ENCODE results near the gene HNRNPDL. TPM values are rescaled to one million over a fixed set of nuclear protein-coding genes. Genes with fewer than 3 reads are reported as not detected.
"Not testable (repeated sequence)": the region's sequence is repeated elsewhere in the genome, so short reads cannot be mapped to it uniquely, and the experiment has no call there.

The HNRNPDL gene
- total and polyA plus RNA-seq, 2 donors (not counting 1 experiment from before 2014, with no cell fraction given) = 296 to 370 TPM

GRCh38 chr4:82477469-82477868, 47.2 kb upstream of the HNRNPDL start:
- DNase-seq, H3K4me3 Mint-ChIP-seq, CTCF ChIA-PET: not testable (repeated sequence)

DNA sequence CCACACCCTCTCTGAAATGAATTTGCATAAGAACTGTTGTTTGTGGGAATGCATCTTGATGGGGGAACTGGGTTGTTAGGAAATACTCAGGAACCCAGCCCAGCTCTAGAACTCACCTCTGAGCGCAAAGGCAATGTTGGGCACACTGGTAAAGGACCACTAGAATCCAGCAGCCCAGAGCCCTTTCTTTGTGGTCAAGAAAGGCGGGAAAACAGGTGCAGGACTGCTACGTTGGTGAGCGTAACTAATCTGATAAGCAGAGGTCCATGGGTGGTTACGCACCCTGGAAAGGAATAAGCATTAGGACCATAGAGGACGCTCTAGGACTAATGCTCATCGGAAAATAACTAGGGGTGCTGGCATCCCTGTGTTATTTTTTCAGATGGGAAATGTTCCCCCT, 45.7 kb upstream of the HNRNPDL start:
- H3K4me1 ChIP-seq (ENCODE audit: control insufficient read depth in 2 of 2, insufficient read depth in 2 of 2, low read length in 2 of 2); H3K4me3 ChIP-seq (ENCODE audit: control extremely low read depth in 1 of 5, extremely low read depth in 1 of 5, insufficient read depth in 1 of 5, low read depth in 2 of 5, low read length in 4 of 5); DNase-seq; H3K36me3 ChIP-seq (replicated peaks in 1 of 2; ENCODE audit: control extremely low read depth in 1 of 2, control insufficient read depth in 1 of 2, extremely low read depth in 1 of 2, insufficient read depth in 2 of 2, low read length in 1 of 2); H3K27me3 Mint-ChIP-seq; H3K4me3 Mint-ChIP-seq; CTCF ChIA-PET; H3K79me2 ChIP-seq (ENCODE audit: control insufficient read depth, insufficient read depth, low read length); H3K27me3 ChIP-seq (replicated peaks in 1 of 4; ENCODE audit: control extremely low read depth in 1 of 4, control insufficient read depth in 3 of 4, insufficient read depth in 4 of 4, low read length in 3 of 4); intact Hi-C loops (cut with micrococcal nuclease); H3K9me3 ChIP-seq (ENCODE audit: control extremely low read depth in 1 of 3, control insufficient read depth in 2 of 3, insufficient read depth in 1 of 3, low read length in 2 of 3); H3K9ac ChIP-seq (ENCODE audit: low read length); H3K27ac Mint-ChIP-seq; H3K27ac ChIP-seq (ENCODE audit: low read length in 2 of 2); H3K4me2 ChIP-seq (replicated peaks; ENCODE audit: low read depth, low read length, poor library complexity, severe bottlenecking); H3K9me3 Mint-ChIP-seq (ENCODE audit: insufficient read depth); ATAC-seq (ENCODE audit: low read depth); H3K4me1 Mint-ChIP-seq; H4K20me1 ChIP-seq (ENCODE audit: control insufficient read depth, insufficient read depth, low read length, poor library complexity, severe bottlenecking); POLR2A ChIA-PET; H2AFZ ChIP-seq (ENCODE audit: insufficient read depth, low read depth, low read length, poor library complexity, severe bottlenecking): not testable (repeated sequence)
- 90% methylated on average over 5 of the region's 7 CpGs for WGBS (ENCODE audit: insufficient coverage)

More at GRCh38 chr4:82477469-82477868, 47.2 kb upstream of the HNRNPDL start:
- intact Hi-C loops (cut with micrococcal nuclease); H3K4me3 ChIP-seq (ENCODE audit: control extremely low read depth in 1 of 5, extremely low read depth in 1 of 5, insufficient read depth in 1 of 5, low read depth in 2 of 5, low read length in 4 of 5); ATAC-seq (ENCODE audit: low read depth); H3K27ac ChIP-seq (ENCODE audit: low read length in 2 of 2); H3K9ac ChIP-seq (ENCODE audit: low read length); H3K4me1 Mint-ChIP-seq; H3K36me3 ChIP-seq (replicated peaks in 1 of 2; ENCODE audit: control extremely low read depth in 1 of 2, control insufficient read depth in 1 of 2, extremely low read depth in 1 of 2, insufficient read depth in 2 of 2, low read length in 1 of 2); H2AFZ ChIP-seq (ENCODE audit: insufficient read depth, low read depth, low read length, poor library complexity, severe bottlenecking); H3K9me3 Mint-ChIP-seq (ENCODE audit: insufficient read depth); H3K4me2 ChIP-seq (replicated peaks; ENCODE audit: low read depth, low read length, poor library complexity, severe bottlenecking); H3K4me1 ChIP-seq (ENCODE audit: control insufficient read depth in 2 of 2, insufficient read depth in 2 of 2, low read length in 2 of 2); H3K27ac Mint-ChIP-seq; H3K79me2 ChIP-seq (ENCODE audit: control insufficient read depth, insufficient read depth, low read length); H3K9me3 ChIP-seq (ENCODE audit: control extremely low read depth in 1 of 3, control insufficient read depth in 2 of 3, insufficient read depth in 1 of 3, low read length in 2 of 3); H3K27me3 Mint-ChIP-seq; H4K20me1 ChIP-seq (ENCODE audit: control insufficient read depth, insufficient read depth, low read length, poor library complexity, severe bottlenecking); POLR2A ChIA-PET; H3K27me3 ChIP-seq (replicated peaks in 1 of 4; ENCODE audit: control extremely low read depth in 1 of 4, control insufficient read depth in 3 of 4, insufficient read depth in 4 of 4, low read length in 3 of 4): not testable (repeated sequence)
- 96% methylated on average over 9 of the region's 9 CpGs for WGBS (ENCODE audit: insufficient coverage)

Data from B cell (primary cell).